Measurements from ENCODE around the gene KCNE3. TPM values are rescaled to one million over a fixed set of nuclear protein-coding genes. Genes with fewer than 3 reads are reported as not detected.

Gene KCNE3
- total and polyA plus RNA-seq, 9 of the 15 experiments (the other 6 are each of a cell fraction or from before 2014, with no cell fraction given), result 1.6 to 8.7 (median 6.2) TPM

GRCh38 chr11:74507582-74507981, 40.2 kb upstream of the KCNE3 start:
- Histone ChIP-seq H2AFZ (ENCODE audit: low read depth, low read length) (no peak overlapping the region), H3K9me3 (replicated peaks; ENCODE audit: control insufficient read depth, insufficient read depth, low read depth, low read length) (0 out of 2 replicates have a peak, but pooled peaks cover 4% of the 10 kb centered on the region), H3K36me3 (ENCODE audit: control insufficient read depth, insufficient read depth, low read length) (no peaks in the 10 kb centered on the region), H3K79me2 (ENCODE audit: control insufficient read depth, insufficient read depth, low read length) (no peaks in the 10 kb centered on the region), H3K27me3 (ENCODE audit: control insufficient read depth in 2 of 2, insufficient read depth in 2 of 2, low read length in 2 of 2) (no peaks in the 10 kb centered on the region), H3K4me2 (ENCODE audit: insufficient read depth, low read length) (no peak overlapping the region), H3K9ac (ENCODE audit: insufficient read depth in 1 of 2, low read depth in 2 of 2, low read length in 2 of 2) (no peak overlapping the region), H4K20me1 (replicated peaks; ENCODE audit: control insufficient read depth, insufficient read depth, low read length) (no peaks in the 10 kb centered on the region), H3K4me3 (no peak overlapping the region), H3K9me1 (ENCODE audit: control insufficient read depth, insufficient read depth, low read length) (no peaks in the 10 kb centered on the region), H3K4me1 (replicated peaks in 1 of 2; ENCODE audit: control insufficient read depth in 2 of 2, insufficient read depth in 2 of 2, low read length in 2 of 2) (peaks cover 5 to 12% of the 10 kb centered on the region in 2 experiments; a peak in 3 of 5 replicates), H3K27ac (ENCODE audit: extremely low read depth, low read depth, low read length) (no peak overlapping the region)
- FAIRE-seq (no peak), DNase-seq (ENCODE audit: extremely low read depth in 1 of 4, low spot score in 3 of 4) (no peak), ATAC-seq (no peak)
- intact Hi-C loops (cut with micrococcal nuclease) (no loop called here), in situ Hi-C loops (cut with MboI) (no loop called here)
- TF ChIP-seq, protein P1, sequence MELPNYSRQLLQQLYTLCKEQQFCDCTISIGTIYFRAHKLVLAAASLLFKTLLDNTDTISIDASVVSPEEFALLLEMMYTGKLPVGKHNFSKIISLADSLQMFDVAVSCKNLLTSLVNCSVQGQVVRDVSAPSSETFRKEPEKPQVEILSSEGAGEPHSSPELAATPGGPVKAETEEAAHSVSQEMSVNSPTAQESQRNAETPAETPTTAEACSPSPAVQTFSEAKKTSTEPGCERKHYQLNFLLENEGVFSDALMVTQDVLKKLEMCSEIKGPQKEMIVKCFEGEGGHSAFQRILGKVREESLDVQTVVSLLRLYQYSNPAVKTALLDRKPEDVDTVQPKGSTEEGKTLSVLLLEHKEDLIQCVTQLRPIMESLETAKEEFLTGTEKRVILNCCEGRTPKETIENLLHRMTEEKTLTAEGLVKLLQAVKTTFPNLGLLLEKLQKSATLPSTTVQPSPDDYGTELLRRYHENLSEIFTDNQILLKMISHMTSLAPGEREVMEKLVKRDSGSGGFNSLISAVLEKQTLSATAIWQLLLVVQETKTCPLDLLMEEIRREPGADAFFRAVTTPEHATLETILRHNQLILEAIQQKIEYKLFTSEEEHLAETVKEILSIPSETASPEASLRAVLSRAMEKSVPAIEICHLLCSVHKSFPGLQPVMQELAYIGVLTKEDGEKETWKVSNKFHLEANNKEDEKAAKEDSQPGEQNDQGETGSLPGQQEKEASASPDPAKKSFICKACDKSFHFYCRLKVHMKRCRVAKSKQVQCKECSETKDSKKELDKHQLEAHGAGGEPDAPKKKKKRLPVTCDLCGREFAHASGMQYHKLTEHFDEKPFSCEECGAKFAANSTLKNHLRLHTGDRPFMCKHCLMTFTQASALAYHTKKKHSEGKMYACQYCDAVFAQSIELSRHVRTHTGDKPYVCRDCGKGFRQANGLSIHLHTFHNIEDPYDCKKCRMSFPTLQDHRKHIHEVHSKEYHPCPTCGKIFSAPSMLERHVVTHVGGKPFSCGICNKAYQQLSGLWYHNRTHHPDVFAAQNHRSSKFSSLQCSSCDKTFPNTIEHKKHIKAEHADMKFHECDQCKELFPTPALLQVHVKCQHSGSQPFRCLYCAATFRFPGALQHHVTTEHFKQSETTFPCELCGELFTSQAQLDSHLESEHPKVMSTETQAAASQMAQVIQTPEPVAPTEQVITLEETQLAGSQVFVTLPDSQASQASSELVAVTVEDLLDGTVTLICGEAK (IDR thresholded peaks at IDR 0.05), result no peak
- TF ChIP-seq, protein P1 (CRISPR knock-in tag; IDR thresholded peaks at IDR 0.05), result no peak
- TF ChIP-seq CBX3 (IDR thresholded peaks at IDR 0.05; ENCODE audit: borderline replicate concordance in 1 of 2, low read length in 2 of 2) (no peak), LEF1 (IDR thresholded peaks at IDR 0.05) (no peak), POLR2B (IDR thresholded peaks at IDR 0.05; ENCODE audit: low read depth, partially characterized antibody) (no peak), ARNT (IDR thresholded peaks at IDR 0.05) (no peak), TARDBP (IDR thresholded peaks at IDR 0.05) (no peak), SIN3A (IDR thresholded peaks at IDR 0.05; ENCODE audit: borderline replicate concordance in 2 of 2, control insufficient read depth in 1 of 2, low read depth in 2 of 2, low read length in 2 of 2) (no peak), ZBTB34 (CRISPR knock-in tag; IDR thresholded peaks at IDR 0.05) (no peak), HCFC1 (IDR thresholded peaks at IDR 0.05; ENCODE audit: low read depth, low read length) (no peak), PHB (CRISPR knock-in tag; IDR thresholded peaks at IDR 0.05) (no peak), POU5F1 (IDR thresholded peaks at IDR 0.05; ENCODE audit: borderline replicate concordance, low read depth, low read length, partially characterized antibody) (no peak), PURB (CRISPR knock-in tag; IDR thresholded peaks at IDR 0.05; ENCODE audit: low read depth) (no peak)
- POLR2A ChIA-PET, result interaction anchor here (0.6 to 1.8 kb wide), 2 partner anchors 14 to 199 kb away, joined by 3 to 7 read pairs; partner anchors contain the start of gene LIPT2
- CTCF ChIA-PET (ENCODE audit: low intra/inter-chr PET ratio), result no interaction called here
- WGBS (ENCODE audit: insufficient coverage, low coverage, missing lambda C conversion rate), result 11% methylated on average over 2 of the region's 2 CpGs
- BruUV-seq (replicated peaks), result no TSS peak
